Mesenchymal stem cell (in vitro differentiated cells and primary cell): ENCODE measurements around the gene TIMP1.
A peak's percentile ranks its signal among the peaks of the same experiment; 100 is the strongest.

Experiments used
- DNase-seq: peaks from one replicate; pipeline ENCODE4 v3.0.0-alpha.2; 2013
- H2AFZ ChIP-seq: one replicate; pipeline ENCODE4 v1.6.1; 2013; ENCODE audit warnings: low read depth, mild to moderate bottlenecking, control low read depth, inconsistent platforms, low read length, moderate library complexity
- H2AK5ac ChIP-seq: 2 replicates; pipeline ENCODE4 v1.6.1; 2013; ENCODE audit warnings: low read length, moderate library complexity, mild to moderate bottlenecking, inconsistent platforms; ENCODE audit not compliant: severe bottlenecking
- H2BK120ac ChIP-seq: one replicate; pipeline ENCODE4 v1.6.1; 2013; ENCODE audit warnings: low read depth, mild to moderate bottlenecking, inconsistent platforms, low read length, moderate library complexity
- H2BK12ac ChIP-seq, 2 experiments: one replicate each; pipeline ENCODE4 v1.6.1; 2013; ENCODE audit warnings: inconsistent platforms in 2 of 2, low read length in 2 of 2, mild to moderate bottlenecking in 2 of 2, moderate library complexity in 2 of 2, control low read depth in 1 of 2
- H2BK15ac ChIP-seq: one replicate; pipeline ENCODE4 v1.6.1; 2013; ENCODE audit warnings: mild to moderate bottlenecking, low read depth, inconsistent platforms; ENCODE audit not compliant: poor library complexity, severe bottlenecking
- H2BK5ac ChIP-seq: 2 replicates; pipeline ENCODE4 v1.6.1; 2013; ENCODE audit warnings: low read depth, mild to moderate bottlenecking, low read length, control low read depth, inconsistent platforms; ENCODE audit not compliant: poor library complexity, severe bottlenecking
- H3K14ac ChIP-seq, 2 experiments: one replicate each; pipeline ENCODE4 v1.6.1; 2013; ENCODE audit warnings: inconsistent platforms in 2 of 2, low read length in 2 of 2, control low read depth in 1 of 2, mild to moderate bottlenecking in 1 of 2, moderate library complexity in 1 of 2
- H3K18ac ChIP-seq, 2 experiments: one replicate each; pipeline ENCODE4 v1.6.1; 2013; ENCODE audit warnings: inconsistent platforms in 2 of 2, low read length in 2 of 2, control low read depth in 1 of 2, low read depth in 1 of 2, mild to moderate bottlenecking in 1 of 2
- H3K23ac ChIP-seq, 2 experiments: one replicate each; pipeline ENCODE4 v1.6.1; 2013; ENCODE audit warnings: inconsistent platforms in 2 of 2, low read length in 2 of 2, mild to moderate bottlenecking in 2 of 2, moderate library complexity in 2 of 2, control low read depth in 1 of 2
- H3K27ac ChIP-seq: 2 replicates; pipeline ENCODE4 v1.5.1; 2013; ENCODE audit warnings: mild to moderate bottlenecking, moderate library complexity, low read length, control low read depth, inconsistent platforms; ENCODE audit not compliant: poor library complexity, severe bottlenecking
- H3K27me3 ChIP-seq, 2 experiments: 2 replicates each; pipeline versions ENCODE4 v1.6.1 to v1.7.0; 2013; ENCODE audit warnings: low read length in 2 of 2, mild to moderate bottlenecking in 2 of 2, moderate library complexity in 2 of 2, control low read depth in 1 of 2, inconsistent platforms in 1 of 2; ENCODE audit not compliant: control insufficient read depth in 1 of 2, insufficient read depth in 1 of 2
- H3K36me3 ChIP-seq, 2 experiments: 2 replicates each; pipeline versions ENCODE4 v1.6.1 to v1.7.0; 2013; ENCODE audit warnings: low read length in 2 of 2, control low read depth in 1 of 2, inconsistent platforms in 1 of 2, low read depth in 1 of 2, mild to moderate bottlenecking in 1 of 2; ENCODE audit not compliant: insufficient read depth in 2 of 2, control insufficient read depth in 1 of 2
- H3K4ac ChIP-seq, 2 experiments: one replicate each; pipeline ENCODE4 v1.6.1; 2013; ENCODE audit warnings: inconsistent platforms in 2 of 2, low read length in 2 of 2, mild to moderate bottlenecking in 2 of 2, moderate library complexity in 2 of 2, control low read depth in 1 of 2, low read depth in 1 of 2
- H3K4me1 ChIP-seq: 2 replicates; pipeline ENCODE4 v1.6.1; 2013; ENCODE audit warnings: low read depth, low read length, control low read depth; ENCODE audit not compliant: control insufficient read depth, insufficient read depth
- H3K4me2 ChIP-seq: 2 replicates; pipeline ENCODE4 v1.6.1; 2013; ENCODE audit warnings: low read length, mild to moderate bottlenecking, inconsistent platforms; ENCODE audit not compliant: poor library complexity, severe bottlenecking
- H3K4me3 ChIP-seq, 2 experiments: 2 replicates each; pipeline versions ENCODE4 v1.5.1 to v1.7.0; 2013; ENCODE audit warnings: low read length in 2 of 2, mild to moderate bottlenecking in 2 of 2, control low read depth in 1 of 2, low read depth in 1 of 2; ENCODE audit not compliant: insufficient read depth in 1 of 2
- H3K79me1 ChIP-seq: replicated peaks from 2 replicates; pipeline ENCODE4 v1.6.1; 2013; ENCODE audit warnings: mild to moderate bottlenecking, control low read depth, low read length, inconsistent platforms; ENCODE audit not compliant: poor library complexity, severe bottlenecking
- H3K9ac ChIP-seq: 2 replicates; pipeline ENCODE4 v1.7.0; 2013; ENCODE audit warnings: mild to moderate bottlenecking, low read length, moderate library complexity
- H3K9me3 ChIP-seq: 2 replicates; pipeline ENCODE4 v1.7.0; 2013; ENCODE audit warnings: mild to moderate bottlenecking, low read length; ENCODE audit not compliant: control insufficient read depth
- H4K8ac ChIP-seq: one replicate; pipeline ENCODE4 v1.6.1; 2013; ENCODE audit warnings: inconsistent platforms, mild to moderate bottlenecking, low read length, moderate library complexity
- H4K91ac ChIP-seq: one replicate; pipeline ENCODE4 v1.6.1; 2013; ENCODE audit warnings: mild to moderate bottlenecking, low read length, inconsistent platforms
- WGBS: methylation state at CpG from one replicate; pipeline ENCODE4 v1.1.7; 2013; ENCODE audit warnings: mixed read lengths; 5-methylcytosine and 5-hydroxymethylcytosine counted together

Gene TIMP1

DNA sequence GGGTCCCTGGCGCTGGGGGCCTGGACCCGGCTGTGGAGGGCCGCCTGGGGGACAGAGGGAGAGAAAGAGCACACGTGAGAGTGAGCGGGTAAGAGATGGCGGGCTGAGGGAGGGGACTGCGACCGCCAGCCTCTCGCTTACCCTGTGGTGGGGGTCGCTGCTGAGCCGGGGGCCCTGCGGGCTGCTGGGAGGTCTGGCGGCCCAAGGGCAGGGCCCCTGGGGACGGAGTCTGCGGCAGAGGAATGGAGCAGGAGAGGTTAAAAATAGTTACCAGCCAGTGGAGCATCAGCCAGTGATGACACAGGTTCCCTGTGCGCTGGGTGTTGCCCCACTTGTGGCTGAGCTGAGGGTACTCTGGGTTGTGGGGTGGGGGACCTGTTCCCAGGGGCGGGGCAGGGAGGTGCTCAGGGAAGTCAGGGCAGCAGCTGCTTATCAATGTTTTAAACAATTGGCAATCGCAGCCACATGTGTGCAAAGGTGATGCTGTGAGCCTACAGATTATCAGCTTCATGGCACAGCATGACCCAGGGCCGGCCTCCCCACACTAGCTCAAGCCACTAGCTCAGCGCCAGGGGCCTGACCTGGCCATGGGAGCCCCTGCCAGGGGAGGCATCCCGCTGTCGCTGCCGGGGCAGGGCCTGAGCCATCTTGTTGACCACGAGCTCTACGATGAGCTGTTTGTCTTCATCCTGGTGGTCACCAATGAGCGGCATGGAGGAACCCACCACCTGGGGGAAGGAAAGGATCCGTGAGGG lies 7.5 kb upstream of the TIMP1 start:
- WGBS: 38% methylated on average over 25 of the region's 27 CpGs
- Histone ChIP-seq H2BK5ac (no peak overlapping the region), H3K9ac (no peak overlapping the region), H4K91ac (peak overlapping the region; percentile 95), H3K4me2 (peak overlapping the region; percentile 65), H3K4ac (peak overlapping the region; percentile 83 to 94), H2BK15ac (peak overlapping the region; percentile 98), H3K27ac (no peak overlapping the region), H2AFZ (peak overlapping the region; percentile 39), H3K18ac (peak overlapping the region; percentile 87 to 92), H4K8ac (peak overlapping the region; percentile 98), H3K79me1 (peaks cover 11% of the 10 kb centered on the region), H2AK5ac (no peak overlapping the region), H3K9me3 (peaks cover 2% of the 10 kb centered on the region), H3K4me1 (peaks cover 20% of the 10 kb centered on the region), H2BK12ac (peak overlapping the region in 1 of 2 experiments; percentile 88), H2BK120ac (peak overlapping the region; percentile 94), H3K23ac (no peak overlapping the region), H3K27me3 (no peaks in the 10 kb centered on the region), H3K14ac (peak overlapping the region in 1 of 2 experiments; percentile 35), H3K4me3 (peak overlapping the region in 1 of 2 experiments; percentile 58), H3K36me3 (peaks cover 16 to 17% of the 10 kb centered on the region in 2 experiments)
- DNase-seq: peak; percentile 48

DNA sequence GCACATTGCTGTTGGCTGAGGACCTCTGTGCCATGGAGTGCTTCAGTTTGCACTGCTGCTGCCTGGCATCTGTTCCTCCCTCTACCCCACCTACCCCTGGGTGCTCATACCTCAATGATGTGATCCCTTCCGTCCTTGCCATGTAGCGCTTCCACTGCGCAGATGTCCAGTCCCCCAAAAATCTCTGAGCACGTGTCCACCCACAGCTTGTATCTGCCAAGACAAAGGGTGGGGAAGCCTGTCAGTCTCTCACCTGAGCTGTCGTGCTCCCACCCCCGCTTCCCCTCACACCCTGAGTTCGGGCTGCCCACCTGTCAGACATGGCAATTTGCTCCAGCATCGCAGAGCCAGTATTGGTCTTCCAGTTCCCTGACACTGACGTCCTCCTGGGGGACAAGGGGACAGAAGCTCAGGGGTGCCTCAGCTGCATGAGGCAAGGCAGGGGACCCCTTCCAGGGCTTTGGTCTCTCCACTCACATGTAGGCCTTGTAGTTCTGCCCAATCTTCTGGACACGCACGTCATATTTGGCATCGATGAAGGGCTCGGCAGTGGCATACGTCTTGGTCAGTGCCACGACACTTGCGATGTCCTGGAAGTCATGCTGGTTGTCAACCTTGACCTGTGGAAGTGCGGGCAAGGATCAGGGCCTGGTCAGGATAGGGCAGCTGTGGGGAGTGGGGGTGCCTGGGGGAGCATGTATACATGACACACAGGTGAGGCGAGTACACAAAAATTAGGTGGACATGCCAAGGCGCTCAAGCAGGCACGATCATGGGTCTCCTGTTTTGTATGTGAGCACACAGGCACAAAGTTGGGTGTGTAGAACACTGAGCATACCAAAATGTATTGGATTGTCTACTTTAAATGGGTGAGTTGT lies 6.0 kb upstream of the TIMP1 start:
- Histone ChIP-seq H3K23ac (no peak overlapping the region), H2AFZ (no peak overlapping the region), H3K9me3 (peaks cover 2% of the 10 kb centered on the region), H3K14ac (no peak overlapping the region), H3K4me1 (peaks cover 21% of the 10 kb centered on the region), H2BK120ac (no peak overlapping the region), H3K4me2 (no peak overlapping the region), H4K8ac (no peak overlapping the region), H3K9ac (no peak overlapping the region), H2BK15ac (no peak overlapping the region), H4K91ac (no peak overlapping the region), H3K79me1 (peaks cover 8% of the 10 kb centered on the region), H3K27me3 (no peaks in the 10 kb centered on the region), H3K18ac (no peak overlapping the region), H3K4me3 (no peak overlapping the region), H3K4ac (no peak overlapping the region), H3K36me3 (peaks cover 8% of the 10 kb centered on the region in 2 experiments), H2AK5ac (no peak overlapping the region), H3K27ac (no peak overlapping the region), H2BK5ac (no peak overlapping the region), H2BK12ac (peak overlapping the region in 1 of 2 experiments; percentile 73)
- no peak for DNase-seq
- 98% methylated on average over 19 of the region's 20 CpGs for WGBS

GRCh38 chrX:47577424-47577823 lies 4.8 kb upstream of the TIMP1 start:
- H3K14ac ChIP-seq: no peak overlapping the region
- no peak overlapping the region for H2BK120ac ChIP-seq
- peak overlapping the region; percentile 52 for H2BK15ac ChIP-seq
- H3K4me3 ChIP-seq: no peak overlapping the region
- H3K9me3 ChIP-seq: peaks cover 2% of the 10 kb centered on the region
- H2BK12ac ChIP-seq: peak overlapping the region in 1 of 2 experiments; percentile 15
- 8% methylated on average over 2 of the region's 9 CpGs for WGBS
- no peak overlapping the region for H3K23ac ChIP-seq
- no peak overlapping the region for H3K4ac ChIP-seq
- H4K8ac ChIP-seq: no peak overlapping the region
- H2AK5ac ChIP-seq: no peak overlapping the region
- peaks cover 21% of the 10 kb centered on the region for H3K4me1 ChIP-seq
- no peak overlapping the region for H3K9ac ChIP-seq
- no peaks in the 10 kb centered on the region for H3K36me3 ChIP-seq
- DNase-seq: peak; percentile 54
- H3K4me2 ChIP-seq: no peak overlapping the region
- no peak overlapping the region for H3K18ac ChIP-seq
- H2AFZ ChIP-seq: no peak overlapping the region
- no peak overlapping the region for H2BK5ac ChIP-seq
- no peaks in the 10 kb centered on the region for H3K27me3 ChIP-seq
- H3K79me1 ChIP-seq: peaks cover 1% of the 10 kb centered on the region
- no peak overlapping the region for H4K91ac ChIP-seq
- no peak overlapping the region for H3K27ac ChIP-seq

DNA sequence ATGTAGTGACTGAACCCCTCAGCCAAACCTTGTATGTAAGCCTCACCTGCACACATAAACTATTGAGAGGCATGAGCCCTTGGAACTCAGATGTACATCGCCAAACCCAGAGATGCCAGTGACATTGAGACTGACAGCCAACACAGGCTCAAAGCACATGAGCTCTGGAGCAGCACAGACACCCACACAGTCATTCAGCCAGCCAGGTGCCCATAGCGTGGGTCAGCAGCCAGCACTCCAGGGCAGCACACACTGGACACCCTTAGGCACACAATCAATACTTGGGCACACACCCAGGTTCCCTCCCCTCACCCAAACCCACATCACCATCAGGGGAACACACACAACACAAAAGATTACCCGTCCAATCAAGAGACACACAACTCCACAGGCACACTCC lies 4.3 kb upstream of the TIMP1 start:
- H2BK120ac ChIP-seq: no peak overlapping the region
- no peak overlapping the region for H3K23ac ChIP-seq
- peak overlapping the region; percentile 41 to 45 for H2BK12ac ChIP-seq
- peak overlapping the region; percentile 18 for H4K91ac ChIP-seq
- no peak overlapping the region for H3K27ac ChIP-seq
- no peak overlapping the region for H2BK15ac ChIP-seq
- H3K4me3 ChIP-seq: no peak overlapping the region
- no peak overlapping the region for H2AK5ac ChIP-seq
- peaks cover 1% of the 10 kb centered on the region for H3K79me1 ChIP-seq
- H3K9me3 ChIP-seq: peaks cover 2% of the 10 kb centered on the region
- no peaks in the 10 kb centered on the region for H3K27me3 ChIP-seq
- no peak overlapping the region for H3K4me2 ChIP-seq
- no peak for DNase-seq
- no peak overlapping the region for H3K14ac ChIP-seq
- H4K8ac ChIP-seq: peak overlapping the region; percentile 55
- H3K18ac ChIP-seq: peak overlapping the region in 1 of 2 experiments; percentile 37
- no peaks in the 10 kb centered on the region for H3K36me3 ChIP-seq
- no peak overlapping the region for H2BK5ac ChIP-seq
- no peak overlapping the region for H3K9ac ChIP-seq
- 90% methylated on average over 3 of the region's 3 CpGs for WGBS
- H3K4me1 ChIP-seq: peaks cover 20% of the 10 kb centered on the region
- peak overlapping the region in 1 of 2 experiments; percentile 41 for H3K4ac ChIP-seq
- no peak overlapping the region for H2AFZ ChIP-seq
